Kidney (tissue), 14 donors: Measurements from ENCODE around the gene AJM1. TPM values are rescaled to one million over a fixed set of nuclear protein-coding genes. Genes with fewer than 3 reads are reported as not detected.

ENCODE experiments used
- DNase-seq, 5 donors: peaks; one replicate each; pipeline ENCODE4 v3.0.0-alpha.2; 2013 to 2020
- FAIRE-seq: peaks from 2 replicates; lab custom pipeline; 2012; peaks lifted over from hg19 to GRCh38; lab: Jason Lieb, UNC
- H3K27ac ChIP-seq, 2 donors: one replicate each; pipeline ENCODE4 v1.7.0; 2013; ENCODE audit warnings: low read depth in 2 of 2, low read length in 2 of 2, inconsistent platforms in 1 of 2
- H3K27me3 ChIP-seq: one replicate; pipeline ENCODE4 v1.7.1; 2013; ENCODE audit warnings: low read length, inconsistent platforms; ENCODE audit not compliant: control insufficient read depth, insufficient read depth
- H3K36me3 ChIP-seq, 3 donors: one replicate each; pipeline versions ENCODE4 v1.7.0 to v1.7.1; 2013; ENCODE audit warnings: low read length in 3 of 3, control low read depth in 1 of 3, inconsistent platforms in 1 of 3; ENCODE audit not compliant: insufficient read depth in 3 of 3, control insufficient read depth in 2 of 3
- H3K4me1 ChIP-seq, 3 donors: one replicate each; pipeline versions ENCODE4 v1.7.0 to v1.7.1; 2013; ENCODE audit warnings: low read length in 3 of 3, inconsistent platforms in 1 of 3, low read depth in 1 of 3; ENCODE audit not compliant: control insufficient read depth in 2 of 3, insufficient read depth in 2 of 3
- H3K4me3 ChIP-seq, 3 donors: one replicate each; pipeline versions ENCODE4 v1.7.0 to v1.8.1; 2013; ENCODE audit warnings: low read length in 3 of 3, control low read depth in 1 of 3, inconsistent platforms in 1 of 3
- H3K9ac ChIP-seq, 3 donors: one replicate each; pipeline versions ENCODE4 v1.7.0 to v1.7.1; 2013; ENCODE audit warnings: low read length in 3 of 3, control low read depth in 1 of 3, inconsistent platforms in 1 of 3
- H3K9me3 ChIP-seq, 3 donors: one replicate each; pipeline versions ENCODE4 v1.7.0 to v1.7.1; 2013; ENCODE audit warnings: low read length in 3 of 3, control low read depth in 1 of 3, inconsistent platforms in 1 of 3; ENCODE audit not compliant: control insufficient read depth in 2 of 3, insufficient read depth in 1 of 3
- intact Hi-C: fragments of 100-400 bp; cut with DNase I; formaldehyde crosslinking; loops from one replicate; pipeline ENCODE4 v1.11.1; 2022
- polyA plus RNA-seq: library from polyadenylated mRNA; stranded (reverse); fragments of 350-450 nt; fragmentation: Illumina TruSeq; extraction: RNeasy Lipid Tissue Mini Kit (QIAGEN cat#74804); gene quantifications from one replicate; pipeline ENCODE4 v1.2.3, GENCODE V29; 2014; ENCODE audit warnings: low read depth, low replicate concordance; ENCODE audit not compliant: insufficient read depth
- total RNA-seq: library from RNA; stranded (reverse); fragmentation: NEBNext Ultra II Directional; extraction: Animal tissue kit (Norgen Biotek cat#: 25700); gene quantifications from one replicate; pipeline ENCODE4 v1.2.1, GENCODE V29; 2021
- TF ChIP-seq, protein P1 (sequence below): IDR thresholded peaks from 3 replicates; pipeline ENCODE4 v1.5.1; 2012; ENCODE audit warnings: mild to moderate bottlenecking, moderate library complexity, borderline replicate concordance; ENCODE audit not compliant: insufficient read depth; ENCODE audit errors: extremely low read depth
- donor health status: control.
- donor health status: control.
- donor health status: control.
- donor health status: control.
- donor health status: control.
- donor health status: DM: yes; HTN: yes; CAD: no.
- donor health status: Normal renal cell carcinoma (clear cell type).

Gene AJM1
- total and polyA plus RNA-seq, 2 donors from 2014 or later = 2.5 to 5.3 TPM

DNA sequence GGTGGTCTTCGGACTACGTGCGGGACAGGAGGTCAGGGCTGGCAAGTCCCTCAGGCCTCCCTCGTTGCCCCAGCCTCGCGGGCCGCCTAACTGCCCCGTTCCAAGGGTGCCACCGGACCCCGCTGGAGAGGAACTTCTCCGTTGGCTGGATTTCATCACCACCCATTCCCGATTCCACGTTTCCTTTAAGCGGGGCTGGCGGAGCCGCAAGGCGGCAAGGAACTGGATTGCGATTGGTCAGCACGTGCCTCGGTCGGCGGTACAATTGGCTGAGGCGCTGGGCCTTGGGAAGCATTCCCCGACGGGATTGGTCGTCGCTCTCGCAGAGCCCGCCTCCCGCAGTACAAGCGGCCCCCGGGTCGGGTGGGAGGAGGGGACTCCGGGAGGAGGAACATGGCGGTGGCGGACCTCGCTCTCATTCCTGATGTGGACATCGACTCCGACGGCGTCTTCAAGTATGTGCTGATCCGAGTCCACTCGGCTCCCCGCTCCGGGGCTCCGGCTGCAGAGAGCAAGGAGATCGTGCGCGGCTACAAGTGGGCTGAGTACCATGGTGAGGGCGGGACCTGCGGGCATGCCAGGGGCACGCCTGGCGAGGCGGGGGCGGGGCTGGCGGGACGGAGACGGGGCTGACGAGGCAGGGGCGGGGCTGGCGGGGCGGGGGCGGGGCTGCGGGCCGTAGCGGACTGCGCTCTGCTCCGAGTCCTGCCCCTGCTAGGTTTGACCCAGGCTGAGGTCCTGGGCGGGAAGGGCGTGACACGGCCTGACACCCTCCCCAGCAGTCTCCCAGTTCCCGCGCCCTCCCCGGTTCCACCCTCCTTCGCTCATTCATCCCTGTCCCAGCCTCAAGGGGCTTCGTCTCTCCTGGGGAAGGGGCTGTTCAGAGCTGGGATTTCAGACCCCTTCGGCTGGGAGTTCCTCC lies 7.0 kb downstream of the AJM1 start, which contains the start of gene PHPT1:
Gene PHPT1 (plus strand): TSS at position 372 of the 922 bp plus-strand sequence. CDS start 22 bp downstream, at position 394.
- no peaks in the 10 kb centered on the region for H3K9me3 ChIP-seq
- FAIRE-seq = peak; percentile 97
- peak within 1 kb of the TSS; percentile 74 to 88 (median 83) for H3K4me3 ChIP-seq
- no peaks in the 10 kb centered on the region for H3K36me3 ChIP-seq
- H3K27me3 ChIP-seq = peaks cover 3% of the 10 kb centered on the region
- H3K4me1 ChIP-seq = peaks cover 0 to 28% (median 0%) of the 10 kb centered on the region in 3 donors
- TF ChIP-seq, protein P1, sequence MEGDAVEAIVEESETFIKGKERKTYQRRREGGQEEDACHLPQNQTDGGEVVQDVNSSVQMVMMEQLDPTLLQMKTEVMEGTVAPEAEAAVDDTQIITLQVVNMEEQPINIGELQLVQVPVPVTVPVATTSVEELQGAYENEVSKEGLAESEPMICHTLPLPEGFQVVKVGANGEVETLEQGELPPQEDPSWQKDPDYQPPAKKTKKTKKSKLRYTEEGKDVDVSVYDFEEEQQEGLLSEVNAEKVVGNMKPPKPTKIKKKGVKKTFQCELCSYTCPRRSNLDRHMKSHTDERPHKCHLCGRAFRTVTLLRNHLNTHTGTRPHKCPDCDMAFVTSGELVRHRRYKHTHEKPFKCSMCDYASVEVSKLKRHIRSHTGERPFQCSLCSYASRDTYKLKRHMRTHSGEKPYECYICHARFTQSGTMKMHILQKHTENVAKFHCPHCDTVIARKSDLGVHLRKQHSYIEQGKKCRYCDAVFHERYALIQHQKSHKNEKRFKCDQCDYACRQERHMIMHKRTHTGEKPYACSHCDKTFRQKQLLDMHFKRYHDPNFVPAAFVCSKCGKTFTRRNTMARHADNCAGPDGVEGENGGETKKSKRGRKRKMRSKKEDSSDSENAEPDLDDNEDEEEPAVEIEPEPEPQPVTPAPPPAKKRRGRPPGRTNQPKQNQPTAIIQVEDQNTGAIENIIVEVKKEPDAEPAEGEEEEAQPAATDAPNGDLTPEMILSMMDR = no peak
- H3K27ac ChIP-seq = peak within 1 kb of the TSS; percentile 93 to 95
- peak; percentile 99 to 100 (median 99) for DNase-seq
- peak within 1 kb of the TSS; percentile 69 to 77 (median 69) for H3K9ac ChIP-seq
- intact Hi-C loops = loop anchor here (10.0 kb wide), 1 partner anchor 96 kb away; the partner anchor contains the start of genes C8G and FBXW5

DNA sequence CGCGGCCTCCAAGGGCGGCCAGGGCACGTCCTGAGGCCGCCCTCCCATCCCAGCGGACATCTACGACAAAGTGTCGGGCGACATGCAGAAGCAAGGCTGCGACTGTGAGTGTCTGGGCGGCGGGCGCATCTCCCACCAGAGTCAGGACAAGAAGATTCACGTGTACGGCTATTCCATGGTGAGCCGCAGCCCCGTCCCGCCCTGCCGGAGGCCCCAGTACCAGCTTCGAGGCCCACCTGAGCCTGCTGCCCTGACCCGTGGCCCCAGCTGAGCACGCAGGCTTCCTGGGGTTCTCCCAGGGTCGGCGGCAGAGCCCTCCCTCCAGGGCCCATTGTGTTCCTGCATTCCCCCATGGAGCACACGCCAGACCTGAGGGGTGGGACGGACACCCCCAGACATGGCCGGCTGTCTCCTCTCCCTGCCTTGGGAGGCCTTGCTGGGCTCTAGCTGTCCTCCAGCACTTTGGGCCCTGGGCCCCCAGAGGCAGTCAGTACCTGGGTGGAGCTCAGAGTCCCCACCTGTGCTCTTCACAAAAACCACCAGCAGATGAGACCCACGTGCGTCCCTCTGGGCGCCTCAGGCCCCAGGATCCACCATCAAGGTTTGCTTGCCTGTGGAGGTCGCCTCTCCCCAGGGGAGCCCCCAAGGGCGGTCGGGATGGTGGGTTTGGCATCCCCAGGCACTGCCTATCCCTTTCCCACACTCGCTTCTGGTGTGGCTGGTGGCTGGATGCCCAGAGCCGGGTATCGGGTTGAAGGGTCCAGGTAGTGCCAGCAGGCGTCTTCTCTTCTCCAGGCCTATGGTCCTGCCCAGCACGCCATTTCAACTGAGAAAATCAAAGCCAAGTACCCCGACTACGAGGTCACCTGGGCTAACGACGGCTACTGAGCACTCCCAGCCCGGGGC lies 7.9 kb downstream of the AJM1 start:
- peak overlapping the region; percentile 22 to 69 (median 69) for H3K9ac ChIP-seq
- DNase-seq = peak in 2 of 5 donors; percentile 68 to 83
- peaks cover 0 to 28% (median 0%) of the 10 kb centered on the region in 3 donors for H3K4me1 ChIP-seq
- no peak overlapping the region for H3K27ac ChIP-seq
- no peaks in the 10 kb centered on the region for H3K9me3 ChIP-seq
- no peaks in the 10 kb centered on the region for H3K36me3 ChIP-seq
- intact Hi-C loops = loop anchor here (10.0 kb wide), 1 partner anchor 95 kb away; the partner anchor contains the start of genes C8G and FBXW5
- H3K27me3 ChIP-seq = peaks cover 3% of the 10 kb centered on the region
- peak overlapping the region; percentile 63 to 74 (median 69) for H3K4me3 ChIP-seq
- FAIRE-seq = no peak
- TF ChIP-seq, protein P1 = no peak

DNA sequence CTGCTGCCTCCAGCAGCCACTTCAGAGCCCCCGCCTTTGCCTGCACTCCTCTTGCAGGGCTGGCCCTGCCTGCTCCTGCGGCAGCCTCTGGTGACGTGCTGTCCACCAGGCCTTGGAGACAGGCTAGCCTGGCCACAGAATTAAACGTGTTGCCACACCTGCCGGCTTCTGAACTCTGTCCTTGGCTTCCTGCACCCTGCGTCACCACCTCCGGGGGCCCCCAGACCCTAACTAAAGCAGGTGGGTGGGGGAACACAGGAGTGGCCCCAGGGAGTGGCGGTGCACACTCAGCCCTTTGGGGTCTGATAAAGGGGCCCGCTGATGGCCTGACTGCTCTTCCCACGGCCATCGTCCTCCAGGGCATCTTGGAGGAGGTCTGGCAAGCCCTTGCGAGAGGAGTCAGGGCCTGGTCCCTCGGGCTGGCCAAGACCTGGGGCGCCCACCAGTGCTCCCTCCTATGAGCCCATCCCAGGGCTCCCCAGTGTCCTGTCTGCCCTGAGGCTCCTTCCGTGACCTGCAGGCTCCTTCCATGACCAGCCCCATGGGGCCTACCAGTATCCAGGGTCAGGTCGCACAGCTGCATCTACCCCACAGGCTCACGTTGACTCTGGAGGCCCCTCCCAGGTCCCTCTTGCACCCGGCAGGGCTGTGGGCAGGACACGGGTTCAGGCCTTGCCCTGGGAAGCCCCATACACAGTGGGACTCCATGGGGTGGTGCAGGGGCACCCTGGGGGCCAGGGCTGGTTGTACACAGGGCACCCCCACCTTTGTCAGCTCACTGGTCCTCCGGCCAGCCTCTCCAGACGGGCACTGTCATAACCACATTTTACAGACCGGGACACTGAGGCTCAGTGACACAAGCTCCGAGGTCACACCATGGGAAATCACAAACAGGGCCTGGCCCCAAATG lies 8.8 kb downstream of the AJM1 start:
- H3K27me3 ChIP-seq = peaks cover 3% of the 10 kb centered on the region
- no peak overlapping the region for H3K27ac ChIP-seq
- no peak for FAIRE-seq
- H3K4me3 ChIP-seq = no peak overlapping the region
- H3K9me3 ChIP-seq = no peaks in the 10 kb centered on the region
- intact Hi-C loops = no loop called here
- peaks cover 0 to 31% (median 0%) of the 10 kb centered on the region in 3 donors for H3K4me1 ChIP-seq
- no peak overlapping the region for H3K9ac ChIP-seq
- TF ChIP-seq, protein P1 = no peak
- DNase-seq = peak in 2 of 5 donors; percentile 45 to 80
- H3K36me3 ChIP-seq = no peaks in the 10 kb centered on the region
